Retinal pigment epithelial cell (primary cell): ENCODE measurements around the gene EXPH5.

Experiments used
- DNase-seq: peaks from one replicate; pipeline ENCODE4 v3.0.0-alpha.2; 2010; ENCODE audit warnings: low read depth
- H3K4me3 ChIP-seq: 2 replicates; pipeline ENCODE4 v1.5.1; 2011; ENCODE audit warnings: mild to moderate bottlenecking, low read length, control low read depth, moderate library complexity
- TF ChIP-seq, protein P1 (sequence below): conservative IDR thresholded peaks from 2 replicates; pipeline ENCODE4 v1.5.1; 2011; ENCODE audit warnings: low read depth, low read length, control low read depth, inconsistent platforms

The EXPH5 gene

DNA sequence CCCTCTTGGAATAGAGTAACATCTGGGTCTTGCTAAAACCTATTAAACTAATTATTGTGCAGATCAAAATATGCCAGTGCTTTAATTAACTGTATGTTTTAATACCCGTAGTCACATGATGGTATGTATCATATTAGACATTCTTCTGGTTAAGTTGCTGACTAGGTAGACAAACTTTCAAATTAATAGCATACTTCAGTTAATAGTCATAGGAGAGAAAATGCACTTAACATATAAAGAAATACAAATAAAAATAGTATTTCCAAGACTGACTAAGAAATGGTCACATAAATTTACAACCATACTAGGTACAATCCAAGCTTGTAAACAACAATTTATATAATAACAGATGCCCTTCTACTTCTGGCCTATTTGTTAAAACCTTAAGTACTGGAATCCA lies 7.6 kb upstream of the EXPH5 start:
- TF ChIP-seq, protein P1, sequence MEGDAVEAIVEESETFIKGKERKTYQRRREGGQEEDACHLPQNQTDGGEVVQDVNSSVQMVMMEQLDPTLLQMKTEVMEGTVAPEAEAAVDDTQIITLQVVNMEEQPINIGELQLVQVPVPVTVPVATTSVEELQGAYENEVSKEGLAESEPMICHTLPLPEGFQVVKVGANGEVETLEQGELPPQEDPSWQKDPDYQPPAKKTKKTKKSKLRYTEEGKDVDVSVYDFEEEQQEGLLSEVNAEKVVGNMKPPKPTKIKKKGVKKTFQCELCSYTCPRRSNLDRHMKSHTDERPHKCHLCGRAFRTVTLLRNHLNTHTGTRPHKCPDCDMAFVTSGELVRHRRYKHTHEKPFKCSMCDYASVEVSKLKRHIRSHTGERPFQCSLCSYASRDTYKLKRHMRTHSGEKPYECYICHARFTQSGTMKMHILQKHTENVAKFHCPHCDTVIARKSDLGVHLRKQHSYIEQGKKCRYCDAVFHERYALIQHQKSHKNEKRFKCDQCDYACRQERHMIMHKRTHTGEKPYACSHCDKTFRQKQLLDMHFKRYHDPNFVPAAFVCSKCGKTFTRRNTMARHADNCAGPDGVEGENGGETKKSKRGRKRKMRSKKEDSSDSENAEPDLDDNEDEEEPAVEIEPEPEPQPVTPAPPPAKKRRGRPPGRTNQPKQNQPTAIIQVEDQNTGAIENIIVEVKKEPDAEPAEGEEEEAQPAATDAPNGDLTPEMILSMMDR, result no peak
- no peak overlapping the region for H3K4me3 ChIP-seq
- peak; percentile 55 for DNase-seq

DNA sequence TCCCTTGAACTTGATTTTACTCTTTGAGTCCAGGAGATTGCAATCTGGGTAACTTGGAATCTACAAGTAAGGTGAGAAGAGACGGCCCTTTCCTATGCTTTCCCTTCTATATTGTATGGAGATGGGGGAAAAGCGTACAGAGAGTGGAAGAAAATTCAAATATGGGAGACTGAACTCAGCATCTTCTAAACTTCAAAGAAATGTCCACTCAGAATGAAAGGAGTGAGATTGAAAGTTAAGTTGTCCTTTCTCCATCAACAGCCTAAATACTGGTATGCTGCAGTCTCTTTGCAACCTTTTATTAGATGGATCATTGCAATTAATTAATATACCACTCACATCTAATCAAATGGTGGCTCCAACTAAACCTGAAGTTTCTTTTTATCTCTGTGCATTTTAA lies 6.4 kb upstream of the EXPH5 start:
- H3K4me3 ChIP-seq, result no peak overlapping the region
- TF ChIP-seq, protein P1, result no peak
- DNase-seq, result no peak

DNA sequence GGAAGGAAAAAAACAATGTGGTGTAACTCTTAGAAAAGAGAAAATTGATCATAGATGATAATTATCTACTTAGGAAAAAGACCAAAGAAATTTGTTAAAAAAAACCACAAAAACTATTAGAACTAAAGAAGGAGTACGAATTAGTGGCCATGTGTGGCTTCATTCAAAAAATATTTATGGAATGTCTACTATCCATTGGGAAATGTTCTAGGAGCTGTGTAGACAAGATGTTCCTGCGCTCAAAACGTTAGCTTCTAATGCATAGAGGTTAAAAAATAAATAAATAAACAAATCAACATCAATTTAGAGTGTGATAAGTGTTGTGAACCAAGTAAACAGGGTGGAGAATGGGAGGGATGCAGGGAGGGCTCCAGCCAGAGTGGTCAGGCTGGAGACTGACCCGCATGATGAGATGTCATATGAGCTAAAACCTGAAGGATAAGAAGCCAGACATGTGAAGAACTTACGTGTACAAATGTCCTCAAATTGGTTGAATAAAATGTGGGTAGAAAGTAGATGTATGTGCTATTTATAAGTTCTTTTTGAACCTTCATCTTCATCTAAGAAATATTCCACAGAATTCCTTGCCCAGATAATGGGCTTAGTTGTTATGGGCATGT lies 4.3 kb upstream of the EXPH5 start:
- DNase-seq, result no peak
- H3K4me3 ChIP-seq, result no peak overlapping the region
- TF ChIP-seq, protein P1, result no peak

DNA sequence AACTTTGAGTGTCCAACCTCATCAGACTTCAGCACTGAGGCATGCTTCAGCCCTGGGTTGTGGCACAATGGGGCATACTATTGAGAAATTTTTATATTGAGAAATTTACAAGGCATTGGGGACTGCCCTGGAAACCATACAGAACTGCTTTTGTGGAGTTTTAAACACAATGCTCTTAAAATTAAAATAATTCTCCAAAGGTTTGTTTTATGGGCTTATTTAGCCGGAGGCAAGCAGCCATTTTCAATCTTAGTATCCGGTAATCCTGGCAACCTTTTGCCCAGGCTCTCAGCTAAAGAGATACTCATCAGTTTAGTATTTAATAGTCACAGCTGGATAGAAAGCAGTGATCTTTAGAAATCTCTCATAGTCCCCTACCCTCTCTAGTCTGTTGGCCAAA lies 3.1 kb upstream of the EXPH5 start:
- no peak for DNase-seq
- H3K4me3 ChIP-seq, result no peak overlapping the region
- TF ChIP-seq, protein P1, result no peak

DNA sequence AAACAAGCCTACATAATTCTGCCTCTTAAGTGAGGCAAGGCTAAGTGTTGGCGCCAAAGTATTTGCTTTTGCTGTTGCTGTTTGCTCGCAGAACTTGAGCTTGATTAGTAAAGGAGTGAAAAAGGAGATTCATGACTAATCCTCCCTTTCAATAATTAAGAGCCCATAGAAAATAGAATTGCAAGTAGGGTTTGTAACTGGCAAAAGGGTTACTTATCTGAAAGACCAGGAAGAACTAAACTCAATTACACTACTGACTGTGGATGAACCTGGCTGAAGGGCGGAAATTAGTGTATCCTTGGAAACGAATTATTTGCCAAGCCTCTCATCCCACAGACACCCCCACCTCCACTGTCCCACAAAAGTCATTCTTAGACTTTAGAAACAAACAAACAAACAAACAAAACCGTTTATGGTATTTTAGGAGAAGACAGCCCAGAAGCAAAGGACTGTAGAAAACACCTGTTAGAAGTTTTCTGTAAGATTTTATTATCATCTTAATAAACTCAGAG lies 411 bp upstream of the EXPH5 start:
- DNase-seq, result no peak
- TF ChIP-seq, protein P1, result no peak
- H3K4me3 ChIP-seq, result peak overlapping the region; percentile 69

DNA sequence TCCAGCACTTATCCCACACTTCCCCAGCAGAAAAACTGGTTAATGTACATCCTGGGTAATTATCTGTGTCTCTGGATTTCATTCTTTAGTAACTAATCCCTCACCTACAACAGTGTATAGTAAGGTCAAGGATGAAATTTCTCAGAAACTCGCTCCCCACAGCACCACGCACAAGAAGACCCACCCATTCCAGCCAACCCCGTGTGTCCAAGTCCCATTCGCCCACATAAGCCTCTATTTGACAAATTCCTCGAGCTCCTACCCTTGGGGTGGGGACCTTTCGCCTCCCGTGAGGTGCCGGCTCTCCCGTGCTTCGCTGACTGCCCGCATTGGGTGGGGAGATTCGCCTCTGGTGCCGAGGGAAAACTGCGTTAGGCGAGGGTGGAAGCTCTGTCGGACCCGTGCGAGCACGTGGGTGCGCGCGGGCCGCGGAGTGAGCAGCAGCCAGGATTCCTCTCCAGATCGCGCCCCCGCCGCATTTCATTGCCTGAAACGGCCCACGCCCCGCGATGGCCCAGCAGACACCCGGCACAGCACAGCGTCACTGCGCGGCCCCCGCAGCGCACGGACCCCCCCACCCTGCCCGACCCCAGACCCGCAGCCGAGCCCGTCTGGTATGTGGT lies 866 bp downstream of the EXPH5 start:
- peak overlapping the region; percentile 69 for H3K4me3 ChIP-seq
- no peak for DNase-seq
- TF ChIP-seq, protein P1, result no peak

DNA sequence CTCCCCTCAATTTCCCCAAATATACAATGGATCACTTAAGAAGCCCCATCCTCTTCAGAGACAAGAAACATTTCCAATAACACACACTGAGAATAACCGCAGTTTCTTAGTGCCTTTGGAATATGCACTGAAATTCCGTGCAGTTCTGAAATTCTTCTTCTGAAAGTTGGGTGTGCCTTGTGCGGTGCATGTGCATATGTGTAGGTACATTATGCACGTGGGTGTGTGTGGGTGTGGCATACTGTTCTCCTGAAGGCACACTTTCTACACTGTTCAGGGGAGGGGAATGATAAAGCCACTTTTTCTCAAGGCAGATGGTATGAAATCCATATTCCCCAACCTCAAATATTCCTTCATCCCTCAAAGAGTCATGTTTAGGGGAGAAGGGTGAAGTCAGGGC lies 1.7 kb downstream of the EXPH5 start:
- no peak for DNase-seq
- no peak overlapping the region for H3K4me3 ChIP-seq
- TF ChIP-seq, protein P1, result no peak
